ENCODE results near the gene ANGPTL2. TPM values are rescaled to one million over a fixed set of nuclear protein-coding genes. Genes with fewer than 3 reads are reported as not detected.
A peak's percentile ranks its signal among the peaks of the same experiment; 100 is the strongest.

The ANGPTL2 gene
- total and polyA plus RNA-seq, 12 donors = 16.2 to 73.5 (median 42.9) TPM

DNA sequence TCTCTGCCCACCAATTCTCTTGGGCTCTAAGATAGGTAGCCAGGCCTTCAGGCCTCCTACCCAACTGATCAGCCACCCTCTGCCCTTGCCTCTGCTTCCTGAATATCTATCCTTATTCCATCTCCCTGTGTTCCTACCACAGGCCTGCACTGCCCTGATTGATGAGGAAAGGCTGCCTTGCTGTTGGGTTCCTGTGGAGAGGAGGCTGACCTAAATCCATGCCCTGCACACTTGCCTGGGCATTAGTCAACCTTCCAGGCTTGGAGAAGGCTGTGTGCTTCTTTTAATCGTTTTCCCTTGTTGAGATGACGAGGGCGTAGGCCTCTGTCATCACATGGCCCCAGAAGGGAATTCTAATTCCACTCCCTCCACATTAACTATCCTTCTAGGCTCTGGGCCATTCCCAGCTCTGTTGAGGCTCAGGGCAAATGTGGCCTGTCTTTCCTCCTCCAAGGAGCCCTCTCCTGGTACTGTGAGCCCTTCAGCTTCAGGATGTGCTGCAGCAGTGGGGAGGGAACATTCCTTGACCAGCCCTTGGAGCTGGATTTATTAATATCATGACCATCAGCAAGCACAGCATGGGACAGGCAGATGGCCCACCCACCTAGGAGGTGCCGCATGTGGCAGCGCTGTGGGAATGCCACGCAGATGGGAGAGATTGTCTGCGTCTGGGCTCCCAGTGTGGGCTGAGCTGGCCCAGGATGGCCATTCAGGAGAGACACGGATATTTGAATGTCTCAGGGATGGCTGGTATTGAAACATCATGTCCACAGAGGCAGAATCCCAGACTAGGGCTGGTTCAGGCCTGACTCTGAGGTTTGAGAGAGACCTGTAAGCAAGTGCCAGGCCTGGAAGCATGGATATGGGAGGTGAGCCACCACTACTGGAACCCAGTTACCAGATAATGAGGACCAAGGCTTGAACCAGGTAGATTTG, 40.9 kb downstream of the ANGPTL2 start:
- peak in 3 of 8 donors; percentile 5 to 55 (median 53) for ATAC-seq
- no peaks in the 10 kb centered on the region for H3K9me3 ChIP-seq
- H3K27me3 ChIP-seq = no peaks in the 10 kb centered on the region
- peaks cover 2 to 57% (median 27%) of the 10 kb centered on the region in 9 donors for H3K4me1 ChIP-seq
- H3K27ac ChIP-seq = peak overlapping the region in 1 of 10 donors; percentile 22
- no peak overlapping the region for H3K4me3 ChIP-seq
- TF ChIP-seq, protein P1, sequence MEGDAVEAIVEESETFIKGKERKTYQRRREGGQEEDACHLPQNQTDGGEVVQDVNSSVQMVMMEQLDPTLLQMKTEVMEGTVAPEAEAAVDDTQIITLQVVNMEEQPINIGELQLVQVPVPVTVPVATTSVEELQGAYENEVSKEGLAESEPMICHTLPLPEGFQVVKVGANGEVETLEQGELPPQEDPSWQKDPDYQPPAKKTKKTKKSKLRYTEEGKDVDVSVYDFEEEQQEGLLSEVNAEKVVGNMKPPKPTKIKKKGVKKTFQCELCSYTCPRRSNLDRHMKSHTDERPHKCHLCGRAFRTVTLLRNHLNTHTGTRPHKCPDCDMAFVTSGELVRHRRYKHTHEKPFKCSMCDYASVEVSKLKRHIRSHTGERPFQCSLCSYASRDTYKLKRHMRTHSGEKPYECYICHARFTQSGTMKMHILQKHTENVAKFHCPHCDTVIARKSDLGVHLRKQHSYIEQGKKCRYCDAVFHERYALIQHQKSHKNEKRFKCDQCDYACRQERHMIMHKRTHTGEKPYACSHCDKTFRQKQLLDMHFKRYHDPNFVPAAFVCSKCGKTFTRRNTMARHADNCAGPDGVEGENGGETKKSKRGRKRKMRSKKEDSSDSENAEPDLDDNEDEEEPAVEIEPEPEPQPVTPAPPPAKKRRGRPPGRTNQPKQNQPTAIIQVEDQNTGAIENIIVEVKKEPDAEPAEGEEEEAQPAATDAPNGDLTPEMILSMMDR (IDR thresholded peaks at IDR 0.05) = no peak
- intact Hi-C loops (cut with DNase I) = no loop called here
- no peak for DNase-seq
- 81 to 86% methylated on average over 8 of the region's 8 CpGs for WGBS, 2 donors
- H3K36me3 ChIP-seq = peaks cover 0 to 1% (median 0%) of the 10 kb centered on the region in 9 donors

DNA sequence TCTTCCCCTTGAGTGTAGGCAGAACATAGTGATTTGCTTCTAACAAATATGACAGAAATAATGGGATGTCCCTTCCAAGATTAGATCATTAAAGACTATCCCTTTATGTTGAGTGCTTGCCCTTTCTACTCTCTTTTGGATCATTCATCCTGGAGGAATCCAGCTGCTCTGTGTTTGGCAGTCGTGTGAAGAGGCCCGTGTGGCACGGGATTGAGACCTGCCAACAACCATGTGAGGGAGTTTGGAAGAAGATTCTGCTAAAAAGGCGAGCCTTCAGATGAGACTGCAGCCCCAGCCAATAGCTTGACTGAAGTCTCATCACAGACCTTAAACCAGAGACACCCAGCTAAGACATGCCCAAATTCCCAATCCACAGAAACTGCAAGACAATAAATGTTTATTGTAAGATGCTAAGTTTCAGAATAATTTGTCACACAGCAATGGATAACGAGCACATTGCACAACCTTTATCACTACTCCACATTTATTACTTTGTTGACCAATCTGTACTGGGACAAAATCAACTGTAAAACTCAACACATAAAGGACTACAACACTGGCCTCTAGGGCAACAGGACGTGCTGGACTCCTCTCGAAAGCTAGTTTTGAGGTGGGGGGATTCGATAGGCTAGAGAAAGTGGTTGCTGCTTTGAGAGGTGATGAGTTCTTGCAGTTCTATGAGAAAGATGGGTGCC, 42.8 kb downstream of the ANGPTL2 start:
- H3K4me1 ChIP-seq = peaks cover 6 to 77% (median 36%) of the 10 kb centered on the region in 9 donors
- WGBS, 2 donors = 91 to 96% methylated on average over 8 of the region's 8 CpGs

DNA sequence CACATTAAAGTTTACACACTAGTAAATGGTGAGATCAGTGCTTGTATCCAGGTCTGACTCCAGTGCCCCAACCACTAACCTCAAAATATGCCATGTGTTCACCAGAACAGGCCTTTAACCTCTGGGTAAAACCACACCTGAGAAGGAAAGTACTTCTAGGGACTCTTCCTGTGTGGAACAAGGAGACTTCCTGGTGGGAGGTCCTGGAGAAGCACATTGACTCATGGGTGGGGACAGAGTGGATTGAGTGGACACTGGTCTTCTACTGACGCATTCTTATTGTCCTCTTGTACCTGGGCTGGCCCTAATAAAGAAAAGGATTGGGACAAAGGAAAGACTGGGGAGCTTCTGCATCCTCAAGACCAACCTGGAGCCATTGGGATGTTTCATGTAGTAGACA, 43.4 kb downstream of the ANGPTL2 start:
- TF ChIP-seq, protein P1 (IDR thresholded peaks at IDR 0.05) = no peak
- Histone ChIP-seq H3K27ac (peak overlapping the region in 7 of 10 donors; percentile 6 to 56 (median 27)), H3K36me3 (no peaks in the 10 kb centered on the region), H3K4me3 (no peak overlapping the region), H3K27me3 (no peaks in the 10 kb centered on the region), H3K9me3 (no peaks in the 10 kb centered on the region), H3K4me1 (peaks cover 7 to 81% (median 42%) of the 10 kb centered on the region in 9 donors)
- intact Hi-C loops (cut with DNase I) = loop anchor here in 1 of 10 donors (5.0 kb wide), 1 partner anchor 43 kb away; the partner anchor contains the start of gene ANGPTL2
- 91 to 93% methylated on average over 1 of the region's 1 CpG for WGBS, 2 donors
- DNase-seq = no peak
- peak in 1 of 8 donors; percentile 40 for ATAC-seq

More for the DNA sequence above, 42.8 kb downstream of the ANGPTL2 start:
- DNase-seq (no peak), ATAC-seq (no peak)
- no peak overlapping the region for H3K4me3 ChIP-seq
- no peaks in the 10 kb centered on the region for H3K9me3 ChIP-seq
- peak overlapping the region in 5 of 10 donors; percentile 6 to 56 (median 27) for H3K27ac ChIP-seq
- H3K36me3 ChIP-seq = no peaks in the 10 kb centered on the region
- intact Hi-C loops (cut with DNase I) = loop anchor here in 1 of 10 donors (5.0 kb wide), 1 partner anchor 43 kb away; the partner anchor contains the start of gene ANGPTL2
- H3K27me3 ChIP-seq = no peaks in the 10 kb centered on the region
- TF ChIP-seq, protein P1 (IDR thresholded peaks at IDR 0.05) = no peak

DNA sequence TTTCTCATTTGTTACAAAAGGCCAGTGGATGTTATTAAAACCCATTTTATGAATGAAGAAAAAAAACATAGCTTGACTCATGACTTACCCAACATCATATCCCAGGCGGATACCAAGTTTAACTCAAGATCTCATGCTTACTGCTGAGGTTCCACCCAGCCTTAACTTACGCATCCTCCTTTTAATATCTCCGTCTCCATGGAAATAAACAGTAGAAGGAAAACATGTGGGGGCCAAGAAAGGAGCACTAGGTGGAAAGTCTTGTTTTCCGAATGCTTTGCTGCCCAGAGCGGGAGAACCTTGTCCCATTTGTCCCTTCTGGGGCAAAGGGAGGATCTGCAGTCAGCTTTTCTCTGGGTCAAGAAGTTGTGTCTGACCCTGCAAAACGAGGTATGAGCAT, 44.1 kb downstream of the ANGPTL2 start:
- Histone ChIP-seq H3K4me3 (no peak overlapping the region), H3K36me3 (no peaks in the 10 kb centered on the region), H3K27me3 (no peaks in the 10 kb centered on the region), H3K9me3 (no peaks in the 10 kb centered on the region), H3K27ac (peak overlapping the region in 4 of 10 donors; percentile 6 to 56 (median 34)), H3K4me1 (peaks cover 7 to 78% (median 37%) of the 10 kb centered on the region in 9 donors)
- 74 to 78% methylated on average over 6 of the region's 6 CpGs for WGBS, 2 donors
- no peak for DNase-seq
- ATAC-seq = peak in 3 of 8 donors; percentile 12 to 54 (median 38)
- TF ChIP-seq, protein P1 (IDR thresholded peaks at IDR 0.05) = no peak
- intact Hi-C loops (cut with DNase I) = loop anchor here in 1 of 10 donors (5.0 kb wide), 1 partner anchor 44 kb away; the partner anchor contains the start of gene ANGPTL2

Measured in heart right ventricle (tissue), 16 donors.